ENCODE results near the gene SPAG17.

GRCh38 chr1:118147522-118147921 lies 37.5 kb downstream of the SPAG17 start:
- TF ChIP-seq CTCF (IDR thresholded peaks at IDR 0.05) = no peak
- TF ChIP-seq POLR2A (IDR thresholded peaks at IDR 0.05) = no peak

All from Peyer's patch (tissue), 4 donors.